HG03064 (cell line): Measurements from ENCODE around the gene HSPE1.
"Not testable (repeated sequence)": the region's sequence is repeated elsewhere in the genome, so short reads cannot be mapped to it uniquely, and the experiment has no call there.

Experiments used
- ATAC-seq: cut with Tn5 transposase; IDR thresholded peaks from one replicate; pipeline ENCODE4 v1.9.1; 2021; ENCODE audit warnings: low read depth; ENCODE audit not compliant: unreplicated experiment

Gene HSPE1

DNA sequence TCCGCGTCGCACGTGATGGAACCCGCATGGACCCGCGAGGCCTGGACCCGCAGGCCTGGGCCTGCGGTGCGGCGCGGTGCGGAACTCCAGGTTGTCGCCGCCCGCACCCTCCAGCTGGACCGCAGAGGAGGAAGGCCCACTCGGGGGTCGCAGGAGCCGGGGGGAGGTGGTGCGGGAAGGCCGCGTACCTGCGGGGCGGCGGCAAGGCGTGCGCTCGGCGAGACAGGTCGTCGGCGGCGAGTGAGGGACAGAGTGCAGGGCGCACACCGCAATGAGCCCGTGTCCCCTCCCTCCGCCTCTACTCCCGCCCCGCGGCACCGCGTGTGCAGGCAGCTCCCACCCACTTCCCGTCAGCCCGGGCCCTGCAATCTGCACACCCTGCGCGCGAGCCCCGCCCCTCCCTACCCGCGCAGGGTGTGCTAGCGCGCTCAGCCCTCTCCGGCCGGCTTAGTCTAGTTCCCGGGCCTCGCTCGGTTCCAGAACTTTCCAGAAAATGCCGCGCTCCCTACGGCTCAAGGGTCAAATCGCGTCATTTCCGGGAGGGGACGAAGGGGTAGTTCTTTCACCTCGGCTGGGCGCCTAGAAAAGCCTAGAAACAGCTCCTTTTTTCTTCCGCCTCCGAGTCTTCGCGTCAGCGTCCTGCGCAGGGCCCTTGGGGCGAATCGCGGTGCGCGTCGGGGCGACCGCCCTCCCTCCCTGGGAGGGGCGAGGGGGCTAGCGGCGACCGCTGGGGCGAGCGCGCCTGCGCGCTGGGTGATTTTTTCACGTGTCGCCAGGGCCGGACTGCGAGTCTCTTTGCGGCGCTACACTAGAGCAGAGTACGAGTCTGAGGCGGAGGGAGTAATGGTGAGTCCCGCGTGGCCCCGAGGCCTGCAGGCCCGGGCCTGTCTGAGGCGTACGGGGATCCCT, at the start of gene HSPE1, which contains the start of gene HSPD1:
TSS of gene HSPE1 (plus strand) at position 786 of the 909 bp plus-strand sequence. CDS start at position 844, 58 bp downstream.
TSS of gene HSPD1 (minus strand) at position 247 of the 909 bp plus-strand sequence. CDS start 992 bp downstream, outside the sequence.
- ATAC-seq = peak; percentile 77

DNA sequence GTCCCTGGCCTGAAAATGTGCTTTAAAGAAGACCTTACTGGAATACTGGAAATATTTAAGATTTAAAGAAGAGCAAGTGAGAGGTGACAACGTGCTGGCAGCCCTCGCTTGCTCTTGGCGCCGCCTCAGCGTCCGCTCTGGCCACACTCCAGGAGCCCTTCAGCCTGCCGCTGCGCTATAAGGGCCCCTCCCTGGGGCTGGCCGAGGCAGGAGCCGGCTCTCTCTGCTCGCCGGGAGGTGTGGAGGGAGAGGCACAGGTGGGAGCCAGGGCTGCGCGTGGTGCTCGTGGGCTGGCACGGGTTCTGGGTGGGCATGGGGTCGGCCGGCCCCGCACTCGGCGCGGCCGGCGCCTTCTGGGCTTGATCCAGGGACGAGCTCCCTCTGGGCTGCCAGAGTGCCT, 49.7 kb upstream of the HSPE1 start:
- ATAC-seq = no peak

DNA sequence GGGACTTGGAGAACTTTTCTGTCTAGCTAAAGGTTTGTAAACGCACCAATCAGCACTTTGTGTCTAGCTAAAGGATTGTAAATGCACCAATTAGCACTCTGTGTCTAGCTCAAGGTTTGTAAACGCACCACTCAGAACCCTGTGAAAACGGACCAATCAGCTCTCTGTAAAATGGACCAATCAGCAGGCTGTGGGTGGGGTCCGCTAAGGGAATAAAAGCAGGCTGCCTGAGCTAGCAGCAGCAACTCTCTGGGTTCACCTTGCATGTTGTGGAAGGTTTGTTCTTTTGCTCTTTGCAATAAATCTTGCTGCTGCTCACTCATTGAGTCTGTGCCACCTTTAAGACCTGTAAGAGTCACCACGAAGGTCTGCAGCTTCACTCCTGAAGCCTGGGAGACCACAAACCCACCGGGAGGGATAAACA, 49.2 kb upstream of the HSPE1 start:
- ATAC-seq = not testable (repeated sequence)

DNA sequence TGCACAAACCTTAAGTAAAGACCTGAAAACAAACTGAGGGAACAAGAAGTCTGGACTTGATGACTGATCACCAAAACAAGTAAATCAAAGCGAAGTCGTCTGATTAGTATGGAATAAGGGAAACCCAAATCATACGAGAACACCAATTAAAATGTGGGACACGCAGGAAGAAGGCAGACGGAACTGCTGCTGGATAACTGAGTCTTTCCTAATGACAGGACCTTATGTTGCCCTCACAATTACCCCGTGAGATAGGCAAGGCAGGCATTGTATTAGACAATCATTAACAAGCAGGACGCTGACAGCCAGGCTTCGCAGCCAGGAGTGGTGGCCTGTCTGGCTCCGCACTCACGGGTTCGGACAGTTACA, 47.4 kb upstream of the HSPE1 start:
- ATAC-seq = no peak

DNA sequence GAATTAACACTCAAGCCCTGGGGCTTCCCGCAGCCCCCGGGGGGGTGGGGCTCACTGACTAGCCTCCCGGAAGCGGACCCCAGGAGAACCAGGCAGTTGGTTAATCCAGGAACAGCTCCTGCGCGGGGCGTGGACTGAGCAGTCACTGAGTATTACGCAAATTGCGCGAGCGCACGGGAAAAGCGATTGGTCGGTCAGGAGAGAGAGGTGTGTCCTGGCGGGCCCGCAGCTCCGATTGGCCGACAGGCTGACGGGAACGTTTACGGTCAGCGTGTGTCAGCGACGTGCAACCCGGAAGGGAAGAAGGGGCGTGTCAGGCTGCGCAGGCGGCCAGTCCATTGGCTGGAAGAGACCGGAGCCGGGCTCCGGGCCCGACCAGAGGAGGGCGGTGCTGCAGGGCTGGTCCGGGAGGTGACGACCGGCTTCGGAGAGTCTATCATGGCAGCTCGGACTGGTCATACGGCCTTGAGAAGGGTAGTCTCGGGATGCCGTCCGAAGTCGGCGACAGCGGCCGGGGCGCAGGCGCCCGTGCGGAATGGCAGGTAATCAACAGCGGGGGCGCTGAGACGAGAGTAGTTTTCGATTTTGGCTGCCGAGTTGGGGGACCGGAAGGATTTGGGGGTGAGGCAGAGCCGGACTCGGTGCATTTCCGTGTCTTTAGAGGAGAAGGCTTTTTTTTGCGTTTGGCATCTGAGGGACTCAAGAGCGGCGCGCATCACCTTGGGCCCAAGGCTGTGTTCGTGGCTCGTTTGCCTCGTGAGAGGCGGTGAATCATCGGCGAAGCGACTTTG, 46.9 kb upstream of the HSPE1 start, which contains the start of gene COQ10B:
TSS of gene COQ10B (plus strand) at position 430 of the 791 bp plus-strand sequence. CDS start at position 439, 9 bp downstream.
- peak; percentile 96 for ATAC-seq

DNA sequence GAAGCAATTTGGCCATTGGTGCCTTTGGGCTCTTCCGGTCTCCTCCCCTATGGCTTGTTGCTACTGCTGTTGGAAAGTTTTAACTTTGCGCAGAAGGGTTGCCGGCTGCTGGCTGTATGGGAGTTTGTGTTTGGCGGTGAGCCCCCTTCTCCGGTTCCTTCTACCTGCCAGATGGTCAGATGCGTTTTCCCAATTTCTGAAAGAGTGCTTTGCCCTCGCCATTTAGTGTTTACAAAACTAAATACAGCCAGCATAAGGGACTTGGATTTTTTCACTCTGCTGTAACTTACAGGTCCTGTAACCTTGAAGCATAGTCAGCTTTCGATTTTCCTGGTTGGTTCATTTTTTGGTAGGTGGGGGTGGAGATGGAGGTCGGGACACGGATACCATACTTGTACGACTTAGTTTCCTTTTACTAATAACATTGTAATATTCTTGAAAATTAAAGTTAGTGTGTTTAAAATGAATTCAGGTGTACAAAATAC, 46.2 kb upstream of the HSPE1 start:
- peak; percentile 36 for ATAC-seq

DNA sequence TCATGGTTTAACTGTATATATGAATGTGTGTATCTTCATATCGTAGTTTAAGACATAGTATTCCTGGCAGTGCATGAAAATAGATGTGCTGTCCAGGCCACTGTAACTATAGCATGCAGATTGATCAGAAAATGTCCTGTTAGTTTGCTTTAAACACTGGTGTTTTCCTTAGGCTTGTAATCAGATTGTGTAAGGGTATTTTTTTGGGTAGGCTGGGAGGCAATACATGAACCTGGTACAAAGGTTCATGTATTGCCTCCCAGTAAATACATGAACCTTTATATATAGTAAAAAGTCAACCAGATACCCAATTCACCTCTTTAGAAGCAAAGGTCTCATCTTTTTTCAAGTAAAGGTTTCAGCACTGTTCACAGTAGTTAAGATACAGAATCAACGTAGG, 45.3 kb upstream of the HSPE1 start:
- ATAC-seq = no peak

DNA sequence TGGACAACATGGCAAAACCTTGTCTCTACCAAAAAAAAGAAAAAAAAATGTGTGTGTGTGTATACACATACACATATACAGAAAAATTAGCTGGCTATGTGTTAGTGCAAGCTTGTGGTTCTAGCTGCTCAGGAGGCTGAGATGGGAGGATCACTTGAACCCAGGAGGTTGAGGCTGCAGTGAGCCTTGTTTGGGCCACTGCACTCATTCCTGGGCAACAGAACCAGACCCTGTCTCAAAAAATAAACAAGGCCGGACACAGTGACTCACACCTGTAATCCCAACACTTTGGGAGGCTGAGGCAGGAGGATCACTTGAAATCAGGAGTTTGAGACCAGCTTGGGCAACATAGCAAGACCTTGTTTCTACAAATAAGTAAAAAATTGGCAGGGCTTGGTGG, 44.8 kb upstream of the HSPE1 start:
- no peak for ATAC-seq

DNA sequence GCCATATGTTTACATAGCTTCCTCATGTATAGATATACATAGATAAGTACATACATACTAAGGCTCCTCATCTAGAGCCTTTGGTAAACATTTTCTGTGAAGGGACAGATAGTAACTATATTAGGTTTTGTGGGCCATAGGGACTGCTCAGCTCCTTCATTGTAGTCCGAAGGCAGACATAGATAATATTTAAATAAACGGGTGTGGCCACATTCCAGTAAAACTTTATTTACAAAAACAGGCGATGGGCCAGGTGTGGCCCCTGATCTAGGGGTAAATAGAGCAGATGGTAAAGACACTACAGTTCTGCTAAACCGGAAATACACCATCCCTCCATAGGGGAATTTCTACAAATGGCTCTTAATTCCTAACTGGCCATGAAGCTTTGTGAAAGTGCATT, 39.5 kb upstream of the HSPE1 start:
- ATAC-seq = no peak

DNA sequence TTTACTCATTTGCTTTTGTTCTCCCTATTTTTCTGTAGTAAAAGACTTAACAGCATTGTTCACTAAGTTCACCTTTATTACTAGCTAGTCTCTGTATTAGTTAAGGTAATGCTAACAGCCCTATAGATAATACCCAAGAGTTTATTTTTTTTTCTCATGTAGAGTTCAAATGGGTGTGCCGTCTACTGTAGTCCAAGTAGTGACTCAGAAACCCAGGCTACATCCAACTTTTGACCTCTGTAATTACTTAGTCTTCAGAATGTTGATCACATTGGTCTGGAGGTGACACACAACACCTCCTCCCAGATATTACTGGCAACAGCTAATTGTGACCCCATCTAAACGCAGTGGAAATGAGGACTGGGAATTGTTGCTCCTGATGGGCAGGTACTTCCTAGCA, 39.1 kb upstream of the HSPE1 start:
- ATAC-seq = no peak

DNA sequence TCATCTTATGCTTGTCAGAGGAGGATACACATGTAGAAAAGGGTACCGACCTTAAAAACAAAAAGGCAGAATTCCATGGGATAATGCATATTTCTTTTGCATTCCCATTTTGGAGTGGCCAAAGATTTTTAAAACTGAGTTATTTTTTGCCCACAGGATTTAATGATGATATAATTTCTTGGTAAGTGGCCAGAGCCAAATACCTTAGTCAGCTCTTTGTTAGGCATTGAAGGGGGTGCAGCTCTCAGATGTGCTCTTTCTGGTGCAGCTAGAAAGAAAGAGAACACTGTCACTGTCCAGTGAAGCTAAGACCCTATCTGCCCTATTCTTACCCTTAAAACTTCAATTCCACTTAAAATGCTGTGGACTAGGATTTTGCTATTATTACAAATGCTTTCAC, 36.0 kb upstream of the HSPE1 start:
- no peak for ATAC-seq

DNA sequence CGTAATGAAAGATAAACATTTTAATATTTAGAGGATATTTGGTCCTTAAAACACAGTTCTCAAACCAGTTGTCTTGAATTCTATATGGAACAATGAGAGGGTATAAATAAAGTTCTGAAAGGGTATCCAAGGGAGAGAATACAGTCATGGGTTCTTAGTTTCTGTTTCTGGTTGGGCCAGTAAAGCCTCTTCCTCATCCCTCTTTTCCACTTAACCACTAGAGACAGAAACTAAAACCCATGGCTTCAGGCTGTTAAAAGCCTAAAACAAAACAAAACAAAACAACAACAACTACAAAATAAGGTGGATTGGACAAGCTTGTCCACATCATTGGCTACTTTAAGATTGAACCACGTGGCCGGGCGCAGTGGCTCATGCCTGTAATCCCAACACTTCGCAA, 28.0 kb upstream of the HSPE1 start:
- ATAC-seq = no peak

DNA sequence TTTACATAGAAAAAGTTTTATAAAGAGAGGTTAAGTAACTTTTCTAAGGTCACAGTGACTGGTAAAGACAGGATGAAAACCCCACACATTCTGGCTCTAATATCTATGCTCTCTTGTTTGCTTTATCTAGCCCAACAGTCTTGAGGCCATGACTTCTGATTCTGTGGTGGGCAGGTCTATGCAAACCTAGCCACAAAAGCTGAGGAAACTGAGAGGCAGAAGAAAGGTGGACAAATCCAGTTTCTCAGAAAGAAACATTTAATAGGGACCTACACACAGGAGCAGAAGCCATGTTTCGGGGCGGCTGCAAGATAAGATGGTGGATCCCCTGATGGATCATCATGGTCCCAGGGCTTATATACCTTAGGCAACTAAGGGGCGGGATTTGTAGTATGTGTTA, 22.4 kb upstream of the HSPE1 start:
- ATAC-seq = no peak

DNA sequence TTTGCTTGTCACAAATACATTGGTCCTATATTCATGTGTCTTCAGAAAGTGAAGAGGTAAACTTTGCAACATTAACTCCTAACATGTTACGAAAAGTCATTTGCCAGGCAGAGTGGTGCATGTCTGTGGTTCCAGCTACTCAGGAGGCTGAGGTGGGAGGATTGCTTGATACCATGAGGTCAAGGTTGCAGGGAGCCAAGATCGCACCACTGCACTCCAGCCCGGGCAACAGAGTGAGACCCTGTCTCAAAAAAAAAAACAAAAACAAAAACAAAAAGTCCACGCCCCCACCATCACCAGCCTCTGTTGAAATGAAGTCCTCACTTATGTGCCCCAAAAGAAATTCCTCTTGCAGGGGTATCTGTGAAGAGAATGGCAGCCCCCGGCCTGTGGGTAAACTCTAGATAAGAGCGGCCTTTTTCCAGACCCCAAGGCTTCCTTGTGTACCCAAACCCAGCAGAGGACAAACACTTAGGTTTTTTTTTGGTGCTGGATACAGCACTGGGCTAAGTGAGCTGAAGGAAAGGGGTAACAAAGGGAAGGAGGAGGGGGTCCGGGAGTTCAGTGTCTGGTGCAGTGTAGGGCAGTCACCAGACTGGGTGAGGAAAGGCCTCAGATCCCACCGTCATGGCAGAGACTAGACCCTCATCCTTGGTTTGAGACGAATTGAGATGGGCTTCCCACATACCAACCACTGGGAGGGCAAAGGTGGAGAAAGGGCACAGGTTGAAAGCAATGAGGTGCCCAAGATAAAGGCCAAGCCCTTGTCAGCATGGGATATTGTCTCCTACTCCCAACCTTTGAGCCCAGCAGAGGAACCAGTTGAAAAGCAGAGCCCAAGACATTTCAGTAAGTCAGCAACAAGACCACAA, 19.8 kb upstream of the HSPE1 start:
- no peak for ATAC-seq

DNA sequence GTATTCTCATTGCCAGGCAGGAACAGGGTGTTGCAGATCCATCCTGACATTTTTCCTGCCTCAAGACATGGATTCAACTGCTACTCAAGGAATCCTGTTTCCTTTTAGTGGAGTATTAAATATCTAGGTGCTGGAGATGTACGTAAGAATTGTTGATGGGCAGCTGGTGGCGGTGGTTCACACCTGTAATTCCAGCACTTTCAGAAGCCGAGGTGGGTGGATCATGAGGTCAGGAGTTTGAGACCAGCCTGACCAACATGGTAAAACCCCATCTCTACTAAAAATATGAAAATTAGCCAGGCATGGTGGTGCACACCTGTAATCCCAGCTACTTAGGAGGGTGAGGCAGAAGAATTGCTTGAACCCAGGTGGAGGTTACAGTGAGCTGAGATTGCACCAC, 15.9 kb upstream of the HSPE1 start:
- not testable (repeated sequence) for ATAC-seq

DNA sequence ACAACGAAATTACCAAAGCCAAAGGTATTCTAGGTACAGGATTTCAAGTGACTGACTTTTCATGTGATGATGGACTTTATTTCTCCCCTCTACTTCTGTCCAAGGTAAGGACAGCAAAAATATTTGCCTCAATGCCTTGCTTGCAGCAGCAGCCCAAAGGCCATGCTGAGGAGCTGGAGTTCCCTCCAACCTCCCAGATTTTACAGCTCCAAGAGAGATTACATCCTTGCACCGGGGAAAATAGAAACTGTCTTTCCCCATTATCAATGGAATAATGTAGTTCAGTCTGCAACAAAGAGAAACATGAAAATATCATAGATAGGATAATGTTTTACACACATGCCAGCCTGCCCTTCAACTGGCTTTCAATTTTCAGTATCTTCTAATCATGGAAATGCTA, 14.0 kb upstream of the HSPE1 start:
- ATAC-seq = no peak

DNA sequence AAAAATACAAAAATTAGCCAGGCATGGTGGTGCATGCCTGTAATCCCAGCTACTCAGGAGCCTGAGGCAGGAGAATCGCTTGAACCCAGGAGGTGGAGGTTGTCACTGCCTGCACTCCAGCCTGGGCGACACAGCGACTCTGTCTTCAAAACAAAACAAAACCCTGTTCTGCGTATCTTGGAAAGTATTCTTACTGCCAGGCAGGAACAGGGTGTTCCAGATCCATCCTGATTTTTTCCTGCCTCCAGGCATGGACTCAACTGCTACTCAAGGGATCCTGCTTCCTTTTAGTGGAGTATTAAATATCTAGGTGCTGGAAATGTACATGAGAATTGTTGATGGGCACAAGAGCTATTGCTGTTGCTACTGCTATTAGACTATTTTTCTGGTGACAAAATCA, 12.8 kb upstream of the HSPE1 start:
- ATAC-seq = no peak

DNA sequence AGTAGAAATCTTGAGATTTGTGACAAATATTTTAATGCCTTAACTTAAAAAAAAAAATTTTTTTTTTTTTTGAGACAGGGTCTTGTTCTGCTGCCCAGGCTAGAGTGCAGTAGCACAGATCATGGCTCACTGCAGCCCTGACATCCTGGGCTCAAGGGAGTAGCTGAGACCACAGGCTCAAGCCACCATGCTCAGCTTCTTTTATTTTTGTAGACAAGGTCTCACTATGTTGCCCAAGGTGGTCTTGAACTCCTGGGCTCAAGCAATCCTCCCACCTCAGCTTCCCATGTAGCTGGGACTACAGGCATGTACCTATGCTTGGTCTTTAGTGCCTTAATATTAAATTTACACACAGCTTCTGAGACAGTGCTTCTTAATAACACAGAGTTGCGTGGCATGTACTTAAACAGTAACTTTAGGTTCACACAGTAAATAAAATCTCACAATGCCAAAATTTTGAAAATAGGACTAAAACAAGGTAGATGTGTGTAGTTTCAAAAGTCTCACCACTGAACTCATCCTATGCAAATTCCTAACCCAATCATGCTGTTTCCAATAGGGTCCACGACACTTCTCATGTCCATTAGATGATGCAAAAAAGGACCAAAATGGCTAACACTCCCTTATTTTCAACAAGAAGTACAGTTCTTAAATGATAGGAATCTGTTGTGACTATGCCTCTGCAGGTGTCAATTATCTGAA, 4.6 kb upstream of the HSPE1 start:
- no peak for ATAC-seq

DNA sequence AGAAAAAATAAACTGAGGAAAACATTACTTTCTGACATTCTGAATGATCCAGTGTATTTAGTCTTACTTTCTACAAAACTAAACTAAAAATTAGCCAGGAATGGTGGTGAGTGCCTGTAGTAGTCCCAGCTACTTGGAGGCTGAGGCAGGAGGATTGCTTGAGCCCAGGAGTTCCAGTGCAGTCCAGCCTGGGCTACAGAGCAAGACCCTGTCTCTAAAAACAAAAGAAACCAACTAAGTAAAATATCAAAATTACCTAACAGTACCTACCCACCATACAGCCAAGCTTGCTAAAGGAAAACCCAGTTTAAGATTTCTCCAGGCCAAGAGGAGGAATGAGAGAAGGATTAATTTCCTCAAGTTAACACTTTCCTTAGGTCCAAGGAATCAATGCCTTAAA, 3.5 kb upstream of the HSPE1 start:
- ATAC-seq = no peak

DNA sequence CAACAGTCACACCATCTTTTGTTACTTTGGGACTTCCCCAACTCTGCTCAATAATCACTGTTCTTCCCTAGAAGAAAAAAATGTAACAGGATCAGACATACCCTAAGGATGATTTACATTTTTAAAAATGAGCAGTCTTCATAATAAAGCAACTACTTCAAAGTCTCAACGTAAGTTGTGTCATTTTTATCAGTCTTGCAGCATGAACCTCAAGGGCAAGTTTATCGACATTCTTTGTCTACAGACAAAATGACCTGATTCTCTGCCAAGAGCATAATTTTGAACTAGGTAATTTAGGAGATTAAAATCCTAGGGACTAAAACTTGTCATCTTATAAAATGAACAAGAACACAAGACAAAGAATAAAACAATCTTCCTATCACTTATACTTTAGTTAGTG, 2.9 kb upstream of the HSPE1 start:
- ATAC-seq = no peak
